Iris pigment epithelial cell (primary cell): ENCODE measurements around the gene SETX.

Source experiments
- DNase-seq: peaks from one replicate; pipeline ENCODE4 v3.0.0-alpha.2; 2011; ENCODE audit warnings: low read depth

Gene SETX

DNA sequence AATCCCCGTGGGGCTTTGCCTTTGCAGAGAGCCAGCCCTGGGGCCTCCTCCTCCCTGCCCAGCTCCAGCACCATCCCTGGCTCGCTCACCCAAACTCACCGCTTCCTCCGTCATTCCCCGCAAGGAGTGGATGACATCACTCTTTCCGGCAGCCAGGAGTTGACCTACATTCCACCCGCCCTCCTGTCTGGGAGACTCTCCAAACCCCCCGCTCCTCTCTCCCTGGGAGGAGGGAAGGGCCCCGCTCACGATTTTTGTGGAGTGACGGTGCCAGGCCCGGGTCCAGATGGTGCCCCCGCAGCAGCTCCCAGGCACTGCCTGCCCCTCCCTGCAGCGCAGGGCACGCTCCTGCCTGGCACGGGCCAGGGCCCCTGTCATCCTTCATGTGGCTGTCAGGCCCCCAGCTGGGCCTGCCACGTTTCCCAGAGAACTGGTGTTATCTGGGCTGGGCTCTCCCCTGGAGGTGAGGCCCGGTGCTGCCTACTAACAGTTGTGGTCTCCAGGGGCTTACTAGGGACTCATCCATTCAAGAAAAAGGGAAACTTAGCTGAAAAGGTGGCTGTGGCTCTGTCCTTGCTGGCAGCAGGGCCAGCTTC lies 140.7 kb downstream of the SETX start:
- DNase-seq = peak; percentile 92

DNA sequence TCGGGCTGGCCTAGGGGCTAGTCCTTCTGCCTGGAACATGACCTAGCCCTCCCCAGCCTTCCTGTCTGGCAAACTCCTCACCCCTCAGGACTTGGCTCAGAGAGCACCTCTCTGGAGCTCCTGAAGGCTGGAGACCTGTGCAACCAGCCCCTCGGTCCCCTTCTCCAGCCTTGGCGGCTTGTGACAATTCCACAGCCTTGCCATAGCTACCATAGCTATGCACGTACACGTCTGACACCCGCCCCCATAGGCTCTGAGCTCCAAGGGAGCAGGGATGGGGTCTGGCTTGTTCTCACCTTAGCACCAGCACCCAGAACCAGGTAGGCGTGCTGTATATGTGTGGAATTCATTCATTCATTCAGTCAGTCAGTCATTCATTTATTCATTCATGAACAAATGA lies 143.2 kb downstream of the SETX start:
- no peak for DNase-seq
